HG02623 (cell line): ENCODE results near the gene ABHD11.
"Not testable (repeated sequence)": the region's sequence is repeated elsewhere in the genome, so short reads cannot be mapped to it uniquely, and the experiment has no call there.

ENCODE experiments used
- ATAC-seq: cut with Tn5 transposase; IDR thresholded peaks from one replicate; pipeline ENCODE4 v1.9.1; 2021; ENCODE audit warnings: moderate library complexity; ENCODE audit not compliant: unreplicated experiment

ABHD11 gene

DNA sequence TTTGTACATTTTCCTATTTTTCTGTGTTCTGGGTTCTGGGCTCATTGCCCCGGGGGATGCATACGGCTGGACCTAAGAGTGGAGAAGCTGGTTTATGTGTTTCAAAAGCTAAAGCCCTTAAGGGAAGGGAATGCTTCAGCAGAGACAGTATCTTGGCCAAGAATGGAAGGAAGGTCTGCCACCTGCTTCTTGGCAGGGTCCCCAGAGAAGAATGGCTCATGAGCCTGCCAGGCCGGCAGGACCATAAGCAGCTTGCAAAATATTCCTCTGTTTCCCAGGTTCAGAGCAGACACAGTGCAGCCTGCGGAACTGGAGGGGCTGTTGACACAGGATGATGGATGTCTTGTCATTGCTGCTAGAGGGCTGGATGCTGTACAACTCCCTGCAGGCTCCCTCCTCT is 7.8 kb upstream of the ABHD11 start:
- no peak for ATAC-seq

DNA sequence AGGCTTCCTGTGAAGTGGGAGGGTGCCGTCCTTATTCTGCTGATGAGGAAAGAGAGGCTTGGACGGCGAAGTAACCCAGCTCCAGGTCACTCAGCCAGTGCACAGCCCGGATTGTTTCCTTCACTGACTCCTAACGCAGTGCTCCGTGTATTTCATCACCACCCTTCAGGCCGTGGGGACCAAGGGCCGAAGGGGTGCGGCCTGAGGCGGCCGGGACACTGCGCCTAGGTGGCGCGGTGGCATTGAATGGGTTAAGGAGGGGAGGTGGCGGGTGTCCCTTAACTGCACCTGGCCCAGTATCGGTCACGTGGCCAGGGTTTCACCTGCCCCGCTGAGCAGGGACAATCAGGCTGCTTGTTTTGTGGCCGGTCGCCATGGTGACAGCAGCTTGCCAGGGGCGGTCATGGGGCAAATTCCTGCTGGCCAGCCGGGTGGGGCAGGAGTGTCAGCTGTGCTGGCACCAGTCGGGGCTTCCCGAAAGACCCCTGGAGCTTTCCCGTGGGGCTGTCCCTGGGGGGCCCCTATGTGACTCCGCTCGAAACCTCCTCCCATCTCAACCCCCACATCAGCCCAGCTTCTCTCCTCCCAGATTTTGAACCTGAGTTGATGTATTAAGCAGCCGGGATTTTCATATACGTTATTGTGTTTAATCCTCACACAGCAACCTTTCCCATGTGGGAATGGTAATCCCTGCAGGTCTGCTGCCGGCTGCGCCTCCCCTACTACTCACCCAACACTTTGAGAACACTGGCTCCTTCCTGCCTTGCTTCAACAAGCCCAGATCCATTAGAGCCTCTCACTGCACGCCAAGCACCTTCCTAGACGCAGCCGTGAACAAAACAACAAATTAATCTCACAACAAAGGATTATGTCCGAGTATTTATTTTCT is 4.4 kb upstream of the ABHD11 start:
- ATAC-seq, result no peak

DNA sequence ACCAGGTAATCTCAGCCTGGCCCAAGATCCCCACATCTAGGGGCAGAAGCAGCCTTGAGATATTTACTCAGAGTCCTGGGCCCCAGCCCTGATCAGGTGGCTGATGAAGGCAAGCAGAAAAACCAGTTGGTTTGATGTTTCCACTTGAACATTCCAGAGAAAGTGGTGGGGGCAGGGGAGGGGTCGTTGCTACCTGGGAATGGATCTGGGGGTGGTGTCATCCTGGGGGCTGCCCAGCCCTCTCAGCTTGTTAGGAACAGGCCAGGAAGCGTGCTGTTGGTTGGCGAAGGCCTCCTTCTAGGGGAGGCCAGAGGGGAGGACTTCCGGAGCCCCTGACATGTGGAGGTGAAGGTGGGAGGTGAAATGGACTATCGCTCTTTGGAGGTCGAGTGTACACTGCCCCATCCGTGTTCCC is 3.7 kb upstream of the ABHD11 start:
- ATAC-seq, result no peak

DNA sequence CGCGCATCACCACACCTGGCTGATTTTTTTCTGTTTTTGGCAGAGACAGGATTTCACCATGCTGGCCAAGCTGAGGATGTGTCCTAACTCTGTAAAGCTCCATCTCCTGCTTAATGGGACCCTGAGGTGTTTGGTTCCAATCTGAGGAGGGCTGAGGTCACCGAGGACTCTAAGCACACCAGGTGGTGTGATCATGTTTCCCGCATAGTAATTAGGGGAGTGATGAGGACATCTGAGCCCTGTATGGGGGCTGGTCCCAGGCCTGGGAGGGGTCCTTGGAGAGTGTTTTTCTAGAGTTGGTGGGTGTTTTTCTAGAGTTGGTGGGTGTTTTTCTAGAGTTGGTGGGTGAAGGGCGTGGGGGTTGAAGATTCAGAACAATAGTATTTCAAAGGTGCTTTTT is 3.0 kb upstream of the ABHD11 start:
- no peak for ATAC-seq

DNA sequence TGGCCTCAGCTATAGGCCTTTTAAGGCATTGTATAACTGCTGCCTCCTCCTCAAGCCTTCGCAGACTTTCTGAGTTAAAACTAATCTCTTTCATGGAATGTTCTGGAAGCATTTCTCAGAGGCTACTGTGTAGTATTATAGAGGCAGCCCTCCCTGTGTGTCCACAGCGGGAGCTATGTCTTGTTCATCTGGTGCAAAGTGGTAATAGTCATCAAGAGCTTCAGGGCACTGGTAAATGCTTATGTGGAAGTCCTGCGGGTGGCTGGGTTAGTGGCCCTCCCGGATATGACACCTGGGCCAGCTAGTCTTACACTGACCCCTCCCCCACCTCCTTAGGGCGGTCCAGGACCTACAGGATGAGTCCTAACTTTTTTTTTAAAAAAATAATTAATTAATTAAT is 2.2 kb upstream of the ABHD11 start:
- no peak for ATAC-seq

DNA sequence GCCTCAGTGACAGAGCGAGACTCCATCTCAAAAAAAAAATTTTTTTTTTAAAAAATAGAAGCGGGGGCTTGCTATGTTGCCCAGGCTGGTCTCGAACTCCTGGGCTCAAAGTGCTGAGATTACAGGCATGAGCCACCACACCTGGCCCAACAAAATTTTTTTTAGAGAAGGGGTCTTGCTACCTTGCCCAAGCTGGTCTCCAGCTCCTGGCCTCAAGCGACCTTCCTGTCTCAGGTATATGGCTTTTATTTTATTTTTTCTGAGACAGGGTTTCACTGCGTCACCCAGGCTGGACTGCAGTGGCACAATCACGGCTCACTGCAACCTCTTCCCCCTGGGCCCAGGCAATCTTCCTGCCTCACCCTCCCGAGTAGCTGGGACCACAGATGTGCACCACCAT is 1.6 kb upstream of the ABHD11 start:
- ATAC-seq, result no peak

DNA sequence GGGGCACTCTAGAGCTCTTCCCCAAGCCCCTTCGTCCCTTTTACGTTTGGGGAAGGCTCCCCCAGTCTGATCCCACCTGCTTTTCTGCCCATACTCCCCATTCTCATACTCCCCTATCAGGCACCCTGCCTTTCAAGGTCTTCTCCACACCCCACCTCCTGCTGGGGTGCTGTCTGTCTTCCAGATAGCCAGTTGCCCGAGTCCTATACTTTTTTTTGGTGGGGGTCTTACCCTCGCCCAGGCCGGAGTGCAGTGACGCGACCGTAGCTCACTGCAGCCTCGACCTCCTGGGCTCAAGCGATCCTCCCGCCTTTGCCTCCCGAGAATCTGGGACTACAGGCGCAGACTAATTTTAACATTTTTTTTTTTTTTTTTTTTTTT is 775 bp upstream of the ABHD11 start:
- ATAC-seq, result no peak

DNA sequence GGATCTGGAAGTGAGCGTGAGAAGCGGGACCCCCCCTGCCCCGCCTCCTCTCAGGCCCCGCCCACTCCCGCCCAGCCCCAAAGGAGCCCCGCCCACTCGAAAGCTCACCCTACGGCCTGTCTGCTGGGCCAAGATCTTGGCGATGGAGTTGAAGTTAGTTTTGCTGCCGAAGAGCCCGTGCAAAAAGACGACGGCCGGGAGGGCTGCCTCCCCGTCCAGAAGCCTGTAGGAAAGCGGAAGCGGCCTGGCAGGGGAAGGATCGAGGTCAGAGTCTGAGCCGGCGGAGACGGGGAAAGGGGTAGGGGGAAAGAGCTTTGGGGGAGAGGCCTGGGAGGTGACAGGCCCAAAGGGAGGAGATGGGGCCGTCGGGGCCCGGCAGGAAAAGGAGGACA is 386 bp downstream of the ABHD11 start:
- no peak for ATAC-seq

DNA sequence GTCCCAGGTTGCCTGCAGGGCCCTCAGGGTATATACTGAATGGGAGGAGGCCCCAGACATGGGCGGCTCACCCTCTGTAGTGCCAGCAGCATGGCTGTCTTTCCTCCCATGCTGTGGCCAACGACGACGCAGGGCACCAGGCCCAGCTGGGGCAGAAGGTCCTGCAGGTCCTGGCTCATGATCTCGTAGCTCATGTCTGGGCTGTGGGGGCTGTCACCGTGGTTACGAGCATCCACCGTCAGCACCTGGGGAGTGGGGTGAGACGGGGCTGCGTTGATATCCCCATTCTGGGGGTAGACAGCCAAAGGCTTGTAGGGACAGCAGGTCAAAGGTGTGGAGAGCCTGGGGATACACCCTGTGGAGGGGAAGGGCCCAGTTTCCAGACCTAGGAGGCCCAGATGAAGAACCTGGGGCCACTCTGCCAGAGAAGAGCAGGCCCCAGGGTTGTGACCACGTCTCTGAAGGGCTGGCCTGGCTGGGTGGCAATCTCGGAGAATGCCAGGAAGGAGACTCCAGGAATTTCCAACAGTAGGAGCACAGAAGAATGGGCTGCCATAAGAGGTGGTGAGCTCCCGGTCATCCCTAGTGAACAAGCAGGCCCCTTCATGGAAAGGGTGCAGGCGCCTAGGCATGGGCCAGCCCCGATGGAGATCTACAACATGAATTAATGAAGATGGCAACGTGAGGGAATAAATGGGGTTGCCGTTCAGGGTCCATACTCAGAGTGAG is 947 bp downstream of the ABHD11 start:
- ATAC-seq, result no peak

DNA sequence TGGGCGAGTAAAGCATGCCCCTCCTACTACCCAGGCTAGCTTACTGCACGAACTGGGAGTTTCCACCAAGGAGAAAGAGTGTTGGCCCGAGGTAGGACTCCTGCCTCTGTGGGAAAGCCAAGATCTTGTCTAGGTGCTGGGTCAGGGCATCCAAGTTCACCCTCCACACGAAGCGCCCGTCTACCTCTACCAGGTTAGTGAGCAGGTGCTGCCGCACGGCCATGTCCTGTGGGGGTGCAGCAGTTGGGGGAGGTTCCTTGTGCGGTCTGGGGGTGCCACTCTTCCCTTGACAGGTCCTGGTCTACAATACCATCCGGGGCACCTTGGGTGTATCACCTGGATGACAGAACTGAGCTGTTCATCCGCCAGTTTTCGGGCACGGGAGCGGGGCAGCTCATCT is 1.7 kb downstream of the ABHD11 start:
- ATAC-seq, result no peak

DNA sequence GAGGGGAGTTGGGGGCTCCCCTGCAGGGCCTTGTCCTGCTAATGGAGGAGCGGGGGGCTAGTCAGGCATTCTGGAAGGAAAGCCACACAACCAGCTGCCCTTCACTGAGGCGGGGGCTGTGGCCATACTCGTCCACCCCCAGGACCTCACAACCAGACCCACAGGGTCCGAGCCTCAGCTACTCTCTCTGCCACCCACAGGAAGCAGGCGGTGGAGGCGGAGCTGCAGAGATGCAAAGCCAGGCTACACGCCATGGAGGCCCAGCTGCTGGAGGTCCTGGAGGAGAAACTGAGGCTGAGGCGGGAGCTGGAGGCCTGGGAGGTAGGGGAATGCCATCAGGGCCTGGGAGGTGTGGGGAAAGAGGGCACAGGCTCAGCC is 3.1 kb downstream of the ABHD11 start:
- ATAC-seq, result no peak

DNA sequence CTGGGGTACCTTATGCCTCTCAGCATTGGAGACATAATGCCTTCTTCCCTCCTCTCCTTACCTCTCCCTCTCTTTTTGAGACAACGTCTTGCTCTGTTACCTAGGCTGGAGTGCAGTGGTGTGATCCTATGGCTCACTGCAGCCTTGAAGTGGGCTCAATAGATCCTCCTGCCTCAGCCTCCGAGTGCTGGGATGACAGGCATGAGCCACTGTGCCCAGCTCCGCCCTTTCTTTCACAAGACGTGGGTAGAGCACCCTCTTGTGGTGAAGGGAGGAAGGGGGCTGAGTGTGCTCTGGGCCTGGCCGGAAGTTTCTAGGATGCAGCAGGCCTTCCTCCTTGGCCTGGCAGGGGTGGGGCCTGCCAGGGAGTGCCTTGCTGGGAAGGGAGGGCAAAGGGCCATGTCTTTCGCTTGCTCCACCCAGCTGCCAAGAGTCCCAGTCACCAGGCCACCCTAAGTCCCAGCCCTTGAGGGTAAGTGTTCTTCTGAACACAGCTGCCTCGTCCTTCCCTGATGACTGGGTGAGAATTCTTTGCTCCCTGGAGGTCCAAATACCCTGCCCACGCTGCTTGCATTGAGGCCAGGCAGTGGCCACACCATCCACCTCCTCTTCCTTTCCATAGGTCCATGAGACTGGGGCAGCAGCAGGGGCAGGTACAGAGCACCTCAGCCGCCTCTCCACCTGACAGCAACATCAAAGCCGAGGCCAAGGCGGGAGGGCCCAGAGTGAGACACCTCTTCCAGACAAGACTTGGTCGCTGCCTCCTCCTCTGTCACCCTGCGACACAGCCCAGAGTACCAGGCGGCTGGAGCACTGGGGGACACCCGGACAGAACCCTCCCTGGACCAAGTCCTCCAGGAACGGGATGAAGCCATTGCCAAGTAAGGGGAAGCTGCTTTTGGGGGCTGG is 3.7 kb downstream of the ABHD11 start:
- ATAC-seq, result peak; percentile 31

DNA sequence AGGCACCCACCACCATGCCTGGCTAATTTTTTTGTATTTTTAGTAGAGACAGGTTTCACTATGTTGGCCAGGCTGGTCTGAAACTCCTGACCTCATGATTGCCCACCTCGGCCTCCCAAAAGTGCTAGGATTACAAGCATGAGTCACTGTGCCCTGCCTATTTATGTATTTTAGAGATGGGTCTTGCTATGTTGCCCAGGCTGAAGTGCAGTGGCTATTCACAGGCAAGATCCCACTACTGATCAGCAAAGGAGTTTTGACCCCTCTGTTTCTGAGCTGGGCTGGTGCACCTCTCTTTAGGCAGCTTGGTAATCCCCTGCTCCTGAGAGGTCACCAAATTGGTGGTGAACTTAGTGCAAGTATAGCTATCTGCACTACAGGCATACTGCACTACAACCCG is 6.2 kb downstream of the ABHD11 start:
- no peak for ATAC-seq

DNA sequence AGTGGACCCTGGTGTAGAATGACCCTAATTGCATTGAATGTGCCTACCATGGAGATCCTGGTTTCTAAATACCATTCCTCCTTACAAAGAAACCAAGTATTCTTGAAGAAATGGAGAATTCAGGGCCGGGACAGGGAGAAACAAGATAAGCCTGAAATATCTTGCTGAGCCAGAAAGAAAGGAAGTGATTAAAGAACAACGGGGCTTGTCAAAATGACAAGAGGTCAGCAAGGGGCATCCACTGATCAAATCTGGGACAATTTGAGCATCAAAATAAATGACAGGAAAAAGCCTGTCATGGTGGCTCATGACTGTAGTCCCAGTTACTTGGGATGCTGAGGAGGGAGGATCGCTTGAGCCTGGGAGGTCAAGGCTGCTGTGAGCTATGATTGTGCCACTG is 8.1 kb downstream of the ABHD11 start:
- no peak for ATAC-seq

DNA sequence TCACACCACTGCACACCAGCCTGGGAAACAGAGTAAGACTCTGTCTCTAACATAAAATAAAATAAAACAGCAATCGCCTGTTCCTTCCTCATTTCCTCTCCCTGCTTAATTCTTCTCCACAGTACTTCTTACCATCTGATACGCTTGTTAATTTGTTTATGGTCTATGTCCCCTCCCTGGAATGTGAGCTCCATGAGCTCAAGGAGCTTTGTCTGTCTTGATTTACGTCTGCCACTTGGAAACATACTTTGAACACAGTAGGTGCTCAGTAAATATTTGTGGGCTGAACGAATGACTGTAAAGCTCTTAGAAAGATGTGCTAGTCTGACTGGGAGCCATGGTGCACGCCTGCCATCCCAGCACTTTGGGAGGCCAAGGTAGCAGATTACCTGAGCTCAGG is 10.1 kb downstream of the ABHD11 start:
- no peak for ATAC-seq

DNA sequence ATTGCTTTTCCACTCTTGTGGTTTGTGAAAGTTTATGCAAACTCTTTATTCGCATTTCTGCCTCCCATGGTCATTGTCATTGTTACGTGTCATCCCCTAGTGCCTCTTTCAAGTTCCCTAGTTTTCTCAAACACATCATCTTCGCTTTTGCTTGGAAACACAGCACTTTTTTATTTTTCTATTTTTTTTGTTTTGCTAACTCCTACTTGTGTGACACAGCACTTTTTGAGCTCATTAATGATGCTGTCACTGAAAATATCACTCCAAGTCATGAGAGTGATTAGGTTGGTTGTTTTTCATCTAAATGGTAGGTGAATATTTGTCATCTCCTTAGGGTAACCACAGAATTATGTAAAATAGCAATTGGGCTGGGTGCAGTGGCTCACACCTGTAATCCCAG is 10.7 kb downstream of the ABHD11 start:
- no peak for ATAC-seq

DNA sequence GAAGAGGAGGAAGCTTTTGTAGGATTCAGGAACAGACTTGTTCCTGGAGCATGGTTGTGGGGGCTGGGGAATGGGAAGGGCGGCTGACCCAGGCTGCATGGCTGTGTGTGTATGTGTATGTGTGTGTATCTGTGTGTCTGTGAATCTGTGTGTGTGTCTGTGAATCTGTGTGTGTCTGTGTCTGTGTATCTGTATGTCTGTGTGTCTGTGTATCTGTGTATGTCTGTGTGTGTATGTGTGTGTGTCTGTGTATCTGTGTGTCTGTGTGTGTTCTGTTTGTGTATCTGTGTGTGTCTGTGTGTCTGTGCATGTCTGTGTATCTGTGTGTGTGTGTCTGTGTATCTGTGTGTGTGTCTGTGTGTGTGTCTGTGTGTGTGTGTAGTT is 12.5 kb downstream of the ABHD11 start:
- no peak for ATAC-seq

DNA sequence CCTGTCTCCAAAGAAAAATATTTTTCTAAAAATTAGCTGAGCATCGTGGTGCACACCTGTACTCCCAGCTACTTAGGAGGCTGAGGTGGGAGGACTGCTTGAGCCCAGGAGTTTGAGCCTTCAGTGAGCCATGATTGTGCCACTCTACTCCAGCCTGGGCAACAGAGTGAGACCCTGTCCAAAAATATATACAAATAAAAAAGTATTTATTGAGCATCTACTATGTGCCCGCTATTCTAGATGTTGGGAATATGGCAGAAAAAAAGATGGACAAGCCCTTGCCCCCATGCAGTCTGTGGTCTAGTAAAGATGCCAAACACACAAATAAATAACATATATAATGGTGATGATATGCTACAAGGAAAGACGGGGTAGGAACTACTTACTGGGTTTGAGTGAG is 14.8 kb downstream of the ABHD11 start:
- no peak for ATAC-seq

DNA sequence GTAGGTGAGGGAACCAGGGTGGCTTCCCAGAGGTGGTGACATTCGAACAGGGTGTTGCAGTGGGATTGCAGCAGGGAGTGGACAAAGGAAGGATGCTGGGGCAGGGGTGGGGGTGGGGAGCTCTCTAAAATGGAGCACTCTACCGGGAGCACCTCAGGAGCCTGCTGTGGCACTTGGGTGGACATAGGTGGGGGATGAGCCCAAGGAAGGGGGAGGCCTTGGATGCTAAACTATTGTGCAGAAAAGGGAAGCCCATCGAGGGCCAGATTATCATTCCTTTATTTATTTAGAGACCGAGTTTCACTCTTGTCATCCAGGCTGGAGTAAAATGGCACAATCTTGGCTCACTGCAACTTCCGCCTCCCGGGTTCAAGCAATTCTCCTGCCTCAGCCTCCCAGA is 15.8 kb downstream of the ABHD11 start:
- ATAC-seq, result no peak

DNA sequence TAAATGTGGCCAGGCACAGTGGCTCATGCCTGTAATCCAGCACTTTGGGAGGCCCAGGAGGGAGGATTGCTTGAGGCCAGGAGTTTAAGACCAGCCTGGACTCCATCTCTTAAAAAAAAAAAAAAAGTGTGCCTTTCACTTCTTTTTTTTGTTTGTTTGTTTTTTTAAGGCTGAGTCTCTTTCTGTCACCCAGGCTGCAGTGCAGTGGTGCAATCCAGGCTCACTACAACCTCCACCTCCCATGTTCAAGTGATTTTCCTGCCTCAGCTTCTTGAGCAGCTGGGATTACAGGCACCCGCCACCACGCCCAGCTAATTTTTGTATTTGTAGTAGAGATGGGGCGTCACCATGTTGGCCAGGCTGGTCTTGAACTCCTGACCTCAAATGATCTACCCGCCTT is 16.4 kb downstream of the ABHD11 start:
- not testable (repeated sequence) for ATAC-seq

DNA sequence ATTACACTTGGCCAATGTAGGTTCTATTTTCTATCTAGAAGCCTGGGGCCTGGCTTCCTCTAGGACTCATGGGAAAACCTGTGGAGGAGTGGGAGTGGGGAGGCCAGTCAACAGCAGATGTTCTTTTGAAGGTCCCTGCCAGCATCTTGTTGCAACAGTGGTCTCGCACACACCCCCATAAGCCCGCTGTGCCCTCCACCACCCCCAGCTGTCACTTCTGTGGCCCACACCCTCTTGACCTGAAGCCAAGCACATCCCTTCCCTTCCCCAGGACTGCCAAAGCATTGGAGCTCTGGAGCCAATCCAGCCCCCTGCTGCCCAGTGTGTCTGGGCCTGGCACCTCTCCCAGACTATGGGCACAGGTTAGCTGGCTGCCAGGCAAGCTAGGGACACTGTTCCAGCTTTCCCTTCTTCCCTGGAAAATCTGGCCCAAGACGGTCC is 17.2 kb downstream of the ABHD11 start:
- no peak for ATAC-seq
